ENCODE data around the gene DCDC2C. TPM values are rescaled to one million over a fixed set of nuclear protein-coding genes. Genes with fewer than 3 reads are reported as not detected.
A peak's percentile ranks its signal among the peaks of the same experiment; 100 is the strongest.

The DCDC2C gene
- total RNA-seq, 1 experiment from 2014 or later: not detected

- ChIA-PET CTCF (interaction anchor here (0.6 to 5.9 kb wide), 18 partner anchors 9 to 982 kb away, joined by 3 to 32 read pairs (median 4); no protein-coding TSS in a partner anchor), POLR2A (no interaction called here)
- no peak overlapping the region for H3K27ac Mint-ChIP-seq (ENCODE audit: low read depth, unreplicated experiment)
- TF ChIP-seq CTCF (IDR thresholded peaks at IDR 0.05; ENCODE audit: unreplicated experiment): peak; percentile 42
- no peak overlapping the region for H3K4me3 Mint-ChIP-seq (ENCODE audit: unreplicated experiment)
- H3K4me1 Mint-ChIP-seq (ENCODE audit: insufficient read depth, unreplicated experiment): peaks cover 18% of the 10 kb centered on the region
- H3K36me3 Mint-ChIP-seq (ENCODE audit: insufficient read depth, unreplicated experiment): no peaks in the 10 kb centered on the region
- no TSS peak for BruUV-seq (replicated peaks)
- intact Hi-C loops (cut with micrococcal nuclease): loop anchor here (1.0 kb wide), 1 partner anchor 42 kb away; no protein-coding TSS in a partner anchor
- H3K27me3 Mint-ChIP-seq (ENCODE audit: insufficient read depth, unreplicated experiment): peaks cover 31% of the 10 kb centered on the region
- H3K9me3 Mint-ChIP-seq (ENCODE audit: unreplicated experiment): no peaks in the 10 kb centered on the region
- peak; percentile 78 for DNase-seq (ENCODE audit: unreplicated experiment)
Measured at GRCh38 chr2:3780477-3781402, 77.4 kb downstream of the DCDC2C start.

- POLR2A ChIA-PET: interaction anchor here (1.1 kb wide), 1 partner anchor 17 kb away, joined by 3 read pairs; no protein-coding TSS in a partner anchor
- no TSS peak for BruUV-seq (replicated peaks)
Measured at GRCh38 chr2:3784731-3785130, 81.4 kb downstream of the DCDC2C start.

GRCh38 chr2:3785220-3785889, 82.0 kb downstream of the DCDC2C start:
- BruUV-seq (replicated peaks): no TSS peak
- Mint-ChIP-seq H3K4me1 (ENCODE audit: insufficient read depth, unreplicated experiment) (peaks cover 20% of the 10 kb centered on the region), H3K27ac (ENCODE audit: low read depth, unreplicated experiment) (no peak overlapping the region), H3K9me3 (ENCODE audit: unreplicated experiment) (no peaks in the 10 kb centered on the region), H3K4me3 (ENCODE audit: unreplicated experiment) (no peak overlapping the region), H3K36me3 (ENCODE audit: insufficient read depth, unreplicated experiment) (no peaks in the 10 kb centered on the region), H3K27me3 (ENCODE audit: insufficient read depth, unreplicated experiment) (no peaks in the 10 kb centered on the region)
- intact Hi-C loops (cut with micrococcal nuclease): no loop called here
- peak; percentile 69 for DNase-seq (ENCODE audit: unreplicated experiment)
- POLR2A ChIA-PET: interaction anchor here (1.1 kb wide), 1 partner anchor 18 kb away, joined by 3 read pairs; no protein-coding TSS in a partner anchor
- CTCF ChIA-PET: interaction anchor here (0.9 to 5.9 kb wide), 6 partner anchors 16 to 93 kb away, joined by 3 to 32 read pairs (median 4); no protein-coding TSS in a partner anchor
- no peak for TF ChIP-seq CTCF (IDR thresholded peaks at IDR 0.05; ENCODE audit: unreplicated experiment)

More at GRCh38 chr2:3784731-3785130, 81.4 kb downstream of the DCDC2C start:
- CTCF ChIA-PET: interaction anchor here (0.6 to 5.9 kb wide), 9 partner anchors 17 to 931 kb away, joined by 3 to 32 read pairs (median 4); no protein-coding TSS in a partner anchor
- no peak for TF ChIP-seq CTCF (IDR thresholded peaks at IDR 0.05; ENCODE audit: unreplicated experiment)
- Mint-ChIP-seq H3K27me3 (ENCODE audit: insufficient read depth, unreplicated experiment) (peaks cover under 1% of the 10 kb centered on the region), H3K27ac (ENCODE audit: low read depth, unreplicated experiment) (no peak overlapping the region), H3K4me3 (ENCODE audit: unreplicated experiment) (no peak overlapping the region), H3K4me1 (ENCODE audit: insufficient read depth, unreplicated experiment) (peaks cover 20% of the 10 kb centered on the region), H3K9me3 (ENCODE audit: unreplicated experiment) (no peaks in the 10 kb centered on the region), H3K36me3 (ENCODE audit: insufficient read depth, unreplicated experiment) (no peaks in the 10 kb centered on the region)
- intact Hi-C loops (cut with micrococcal nuclease): no loop called here
- DNase-seq (ENCODE audit: unreplicated experiment): peak; percentile 63

- H3K27me3 Mint-ChIP-seq (ENCODE audit: insufficient read depth, unreplicated experiment): no peaks in the 10 kb centered on the region
Measured at GRCh38 chr2:3785890-3786273, 82.5 kb downstream of the DCDC2C start.

More at GRCh38 chr2:3785890-3786273, 82.5 kb downstream of the DCDC2C start:
- no peaks in the 10 kb centered on the region for H3K9me3 Mint-ChIP-seq (ENCODE audit: unreplicated experiment)
- BruUV-seq (replicated peaks): no TSS peak
- TF ChIP-seq CTCF (IDR thresholded peaks at IDR 0.05; ENCODE audit: unreplicated experiment): no peak
- peaks cover 20% of the 10 kb centered on the region for H3K4me1 Mint-ChIP-seq (ENCODE audit: insufficient read depth, unreplicated experiment)
- H3K4me3 Mint-ChIP-seq (ENCODE audit: unreplicated experiment): no peak overlapping the region
- H3K36me3 Mint-ChIP-seq (ENCODE audit: insufficient read depth, unreplicated experiment): no peaks in the 10 kb centered on the region
- no peak overlapping the region for H3K27ac Mint-ChIP-seq (ENCODE audit: low read depth, unreplicated experiment)
- intact Hi-C loops (cut with micrococcal nuclease): no loop called here
- CTCF ChIA-PET: interaction anchor here (1.1 to 1.3 kb wide), 3 partner anchors 19 to 94 kb away, joined by 3 to 4 read pairs (median 3); no protein-coding TSS in a partner anchor
- POLR2A ChIA-PET: no interaction called here
- no peak for DNase-seq (ENCODE audit: unreplicated experiment)

Data from MCF 10A (cell line).